ENCODE measurements around the gene ARL8A.

ARL8A gene

DNA sequence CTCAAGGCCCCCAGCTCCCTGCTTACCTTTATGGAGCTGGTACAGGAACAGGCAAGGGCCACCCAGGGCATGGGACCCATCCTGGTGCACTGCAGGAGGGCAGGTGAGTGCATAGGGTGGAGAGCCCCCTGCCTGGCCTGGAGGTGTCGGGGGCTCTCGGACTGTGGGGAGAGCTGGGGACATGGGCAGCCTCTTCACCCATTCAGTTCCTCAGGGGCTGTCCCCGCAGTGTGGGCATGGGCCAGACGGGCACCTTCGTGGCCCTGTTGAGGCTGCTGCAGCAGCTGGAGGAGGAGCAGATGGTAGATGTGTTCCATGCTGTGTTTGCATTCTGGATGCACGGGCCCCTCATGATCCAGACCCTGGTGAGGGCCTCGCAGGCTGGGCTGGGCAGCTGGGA is 41.8 kb upstream of the ARL8A start:
- Histone ChIP-seq H4K20me1 (ENCODE audit: insufficient read depth, low read length) (no peaks in the 10 kb centered on the region), H3K27me3 (replicated peaks; ENCODE audit: insufficient read depth, low read length) (peaks cover 46% of the 10 kb centered on the region), H3K36me3 (replicated peaks; ENCODE audit: insufficient read depth, low read length) (no peaks in the 10 kb centered on the region), H3K4me3 (ENCODE audit: low read length) (no peak overlapping the region), H2AFZ (ENCODE audit: low read length) (no peak overlapping the region), H3F3A (ENCODE audit: insufficient read depth, low read length) (no peaks in the 10 kb centered on the region), H3K9me3 (replicated peaks; ENCODE audit: insufficient read depth, low read length) (no peaks in the 10 kb centered on the region), H3K79me2 (ENCODE audit: low read length) (no peaks in the 10 kb centered on the region), H3K4me2 (ENCODE audit: low read depth, low read length) (no peak overlapping the region), H3K27ac (ENCODE audit: low read length) (no peak overlapping the region), H3K4me1 (ENCODE audit: low read length) (no peaks in the 10 kb centered on the region), H3K9ac (ENCODE audit: low read length) (no peak overlapping the region), H3K9me2 (replicated peaks; ENCODE audit: insufficient read depth, low read length) (no peaks in the 10 kb centered on the region)
- TF ChIP-seq, protein P1, sequence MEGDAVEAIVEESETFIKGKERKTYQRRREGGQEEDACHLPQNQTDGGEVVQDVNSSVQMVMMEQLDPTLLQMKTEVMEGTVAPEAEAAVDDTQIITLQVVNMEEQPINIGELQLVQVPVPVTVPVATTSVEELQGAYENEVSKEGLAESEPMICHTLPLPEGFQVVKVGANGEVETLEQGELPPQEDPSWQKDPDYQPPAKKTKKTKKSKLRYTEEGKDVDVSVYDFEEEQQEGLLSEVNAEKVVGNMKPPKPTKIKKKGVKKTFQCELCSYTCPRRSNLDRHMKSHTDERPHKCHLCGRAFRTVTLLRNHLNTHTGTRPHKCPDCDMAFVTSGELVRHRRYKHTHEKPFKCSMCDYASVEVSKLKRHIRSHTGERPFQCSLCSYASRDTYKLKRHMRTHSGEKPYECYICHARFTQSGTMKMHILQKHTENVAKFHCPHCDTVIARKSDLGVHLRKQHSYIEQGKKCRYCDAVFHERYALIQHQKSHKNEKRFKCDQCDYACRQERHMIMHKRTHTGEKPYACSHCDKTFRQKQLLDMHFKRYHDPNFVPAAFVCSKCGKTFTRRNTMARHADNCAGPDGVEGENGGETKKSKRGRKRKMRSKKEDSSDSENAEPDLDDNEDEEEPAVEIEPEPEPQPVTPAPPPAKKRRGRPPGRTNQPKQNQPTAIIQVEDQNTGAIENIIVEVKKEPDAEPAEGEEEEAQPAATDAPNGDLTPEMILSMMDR (IDR thresholded peaks at IDR 0.05; ENCODE audit: low read length) = no peak
- TF ChIP-seq EZH2phosphoT487 (IDR thresholded peaks at IDR 0.05; ENCODE audit: low read length) = no peak
- no peak for TF ChIP-seq EZH2 (optimal IDR thresholded peaks at IDR 0.05; ENCODE audit: low read depth, low read length)
- no peak for DNase-seq

DNA sequence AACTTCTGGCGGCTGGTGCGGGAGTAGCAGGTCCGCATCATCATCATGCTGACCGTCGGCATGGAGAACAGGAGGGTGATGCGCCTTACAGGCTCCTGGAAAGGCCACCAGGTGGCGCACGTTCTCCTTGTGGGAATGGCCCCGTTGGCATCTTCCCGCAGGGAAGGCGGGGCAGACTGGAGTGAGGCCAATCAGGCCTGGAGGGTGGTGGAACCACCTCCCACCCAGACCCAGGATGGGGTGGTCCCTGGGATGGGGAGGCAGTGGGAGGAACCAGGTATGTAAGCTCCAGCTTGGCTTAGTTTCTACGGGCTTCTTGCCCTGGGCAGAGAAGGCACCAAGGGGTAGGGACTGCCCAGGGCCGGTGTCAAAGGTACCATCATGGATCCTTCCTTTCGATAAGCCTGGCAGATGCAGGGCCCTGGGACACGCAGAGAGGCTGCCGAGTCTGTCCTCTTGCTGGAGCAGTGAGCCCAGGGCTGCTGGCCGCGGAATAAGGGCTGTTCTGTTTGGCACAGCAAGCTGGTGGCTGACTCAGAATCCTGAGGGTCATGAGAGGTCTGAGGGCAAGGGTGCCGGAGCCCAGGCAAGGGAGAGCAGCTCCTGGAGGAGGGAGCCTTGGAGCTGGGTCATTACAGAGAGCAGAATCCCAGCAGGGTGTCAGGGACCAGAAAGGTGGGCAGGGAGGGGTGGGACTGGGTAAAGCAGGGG is 40.4 kb upstream of the ARL8A start:
- Histone ChIP-seq H3K9me3 (replicated peaks; ENCODE audit: insufficient read depth, low read length) (no peaks in the 10 kb centered on the region), H3K4me1 (ENCODE audit: low read length) (no peaks in the 10 kb centered on the region), H2AFZ (ENCODE audit: low read length) (peak overlapping the region; percentile 1; the same call in 1 of the 2 replicates), H4K20me1 (ENCODE audit: insufficient read depth, low read length) (no peaks in the 10 kb centered on the region), H3K9me2 (replicated peaks; ENCODE audit: insufficient read depth, low read length) (no peaks in the 10 kb centered on the region), H3F3A (ENCODE audit: insufficient read depth, low read length) (no peaks in the 10 kb centered on the region), H3K36me3 (replicated peaks; ENCODE audit: insufficient read depth, low read length) (no peaks in the 10 kb centered on the region), H3K27me3 (replicated peaks; ENCODE audit: insufficient read depth, low read length) (peaks cover 39% of the 10 kb centered on the region), H3K79me2 (ENCODE audit: low read length) (no peaks in the 10 kb centered on the region), H3K9ac (ENCODE audit: low read length) (no peak overlapping the region), H3K4me2 (ENCODE audit: low read depth, low read length) (peak overlapping the region; percentile 5; the same call in 1 of the 2 replicates), H3K27ac (ENCODE audit: low read length) (no peak overlapping the region), H3K4me3 (ENCODE audit: low read length) (no peak overlapping the region)
- no peak for TF ChIP-seq EZH2phosphoT487 (IDR thresholded peaks at IDR 0.05; ENCODE audit: low read length)
- TF ChIP-seq, protein P1 (IDR thresholded peaks at IDR 0.05; ENCODE audit: low read length) = peak; percentile 99
- TF ChIP-seq EZH2 (optimal IDR thresholded peaks at IDR 0.05; ENCODE audit: low read depth, low read length) = no peak
- peak; percentile 77 for DNase-seq

DNA sequence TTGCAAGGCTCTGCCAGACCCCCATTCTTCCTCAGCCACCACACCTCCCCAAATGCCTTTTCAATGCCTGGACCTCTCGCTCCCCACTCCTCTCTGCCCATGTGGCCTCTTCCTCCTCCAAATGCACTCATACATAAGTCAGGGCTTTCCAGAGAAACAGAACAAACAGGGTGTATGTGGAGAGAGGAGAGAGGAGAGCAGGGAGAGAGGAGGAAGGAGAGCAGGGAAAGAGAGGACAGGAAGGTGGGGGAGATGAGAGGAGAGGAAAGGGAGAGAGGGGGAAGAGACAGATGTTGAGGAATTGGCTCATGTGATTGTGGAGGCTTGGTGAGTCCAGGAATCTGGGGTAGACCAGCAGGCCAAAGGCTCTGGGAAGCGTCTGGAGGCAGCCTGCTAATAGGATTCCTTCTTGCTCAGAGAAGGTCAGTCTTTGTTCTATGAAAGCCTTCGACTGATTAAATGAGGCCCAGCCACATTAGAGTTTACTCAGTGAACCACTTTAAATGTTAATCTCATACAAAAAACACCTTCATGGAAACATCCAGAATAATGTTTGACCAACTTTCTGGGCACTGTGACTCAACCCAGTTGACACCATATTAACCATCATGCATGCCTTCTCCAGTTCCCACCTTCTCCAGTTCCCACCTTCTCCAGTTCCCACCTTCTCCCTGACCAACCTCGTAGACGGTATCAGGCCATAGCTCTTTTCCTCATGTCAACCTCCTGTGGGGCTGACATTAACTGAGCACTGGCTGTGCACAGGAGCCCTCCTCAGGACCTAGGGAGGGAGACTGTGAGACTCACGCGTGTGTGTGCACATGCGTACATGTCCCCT is 37.7 kb upstream of the ARL8A start:
- no peaks in the 10 kb centered on the region for H3K36me3 ChIP-seq (replicated peaks; ENCODE audit: insufficient read depth, low read length)
- H3K27me3 ChIP-seq (replicated peaks; ENCODE audit: insufficient read depth, low read length) = peaks cover 22% of the 10 kb centered on the region
- H3K9ac ChIP-seq (ENCODE audit: low read length) = no peak overlapping the region
- H3K27ac ChIP-seq (ENCODE audit: low read length) = no peak overlapping the region
- H2AFZ ChIP-seq (ENCODE audit: low read length) = no peak overlapping the region
- H3K4me2 ChIP-seq (ENCODE audit: low read depth, low read length) = no peak overlapping the region
- H3K9me3 ChIP-seq (replicated peaks; ENCODE audit: insufficient read depth, low read length) = no peaks in the 10 kb centered on the region
- H3K9me2 ChIP-seq (replicated peaks; ENCODE audit: insufficient read depth, low read length) = no peaks in the 10 kb centered on the region
- H3K79me2 ChIP-seq (ENCODE audit: low read length) = no peaks in the 10 kb centered on the region
- no peaks in the 10 kb centered on the region for H4K20me1 ChIP-seq (ENCODE audit: insufficient read depth, low read length)
- no peaks in the 10 kb centered on the region for H3K4me1 ChIP-seq (ENCODE audit: low read length)
- no peak for DNase-seq
- no peaks in the 10 kb centered on the region for H3F3A ChIP-seq (ENCODE audit: insufficient read depth, low read length)
- TF ChIP-seq, protein P1 (IDR thresholded peaks at IDR 0.05; ENCODE audit: low read length) = no peak
- TF ChIP-seq EZH2phosphoT487 (IDR thresholded peaks at IDR 0.05; ENCODE audit: low read length) (no peak), EZH2 (optimal IDR thresholded peaks at IDR 0.05; ENCODE audit: low read depth, low read length) (no peak)
- H3K4me3 ChIP-seq (ENCODE audit: low read length) = no peak overlapping the region
